ENCODE data around the gene HEMK1. TPM values are rescaled to one million over a fixed set of nuclear protein-coding genes. Genes with fewer than 3 reads are reported as not detected.

Gene HEMK1
- total and polyA plus RNA-seq, 2 of the 4 experiments (the other 2 are of a cell fraction), result 17.2 to 20.8 TPM

DNA sequence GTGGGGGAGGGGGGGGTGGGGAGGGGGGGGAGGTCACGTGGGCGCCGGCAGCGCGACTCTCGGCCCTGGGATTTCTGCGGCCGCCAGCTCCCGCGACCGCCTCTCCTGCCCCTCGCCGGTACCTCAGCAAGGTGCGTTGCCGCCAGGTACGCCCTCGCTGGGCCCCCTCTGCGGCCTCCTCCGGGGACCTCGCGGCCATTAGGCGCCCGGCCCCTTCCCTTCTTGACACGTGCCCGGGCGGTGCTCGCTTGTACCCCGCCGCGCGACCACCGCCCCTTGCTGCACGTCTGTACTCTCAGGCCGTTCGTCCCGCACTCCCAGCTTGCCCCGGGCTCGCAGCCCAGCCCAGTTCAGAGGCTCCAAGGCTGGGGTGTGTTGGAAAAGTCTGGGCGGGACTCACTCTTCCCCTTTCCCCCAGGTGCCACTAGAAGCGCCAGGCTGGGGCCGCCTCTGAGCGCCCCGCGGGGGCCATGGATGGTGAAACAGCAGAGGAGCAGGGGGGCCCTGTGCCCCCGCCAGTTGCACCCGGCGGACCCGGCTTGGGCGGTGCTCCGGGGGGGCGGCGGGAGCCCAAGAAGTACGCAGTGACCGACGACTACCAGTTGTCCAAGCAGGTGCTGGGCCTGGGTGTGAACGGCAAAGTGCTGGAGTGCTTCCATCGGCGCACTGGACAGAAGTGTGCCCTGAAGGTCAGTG is 47.9 kb downstream of the HEMK1 start, which contains the start of gene MAPKAPK3:
TSS of gene MAPKAPK3 (plus strand) at position 56 of the 696 bp plus-strand sequence. CDS start at position 471, 415 bp downstream.
- DNase-seq (no peak), ATAC-seq (ENCODE audit: low read depth) (peak; percentile 16)
- Histone ChIP-seq H4K5ac (ENCODE audit: low read depth, low read length) (peak within 1 kb of the TSS; percentile 53), H3K9me3 (ENCODE audit: control insufficient read depth, insufficient read depth, low read length) (no peaks in the 10 kb centered on the region), H2AK5ac (ENCODE audit: low read depth, low read length) (peak within 1 kb of the TSS; percentile 79), H2BK120ac (ENCODE audit: low read depth, low read length) (no peak within 1 kb of the TSS), H3K4me1 (ENCODE audit: control insufficient read depth, insufficient read depth, low read length) (peaks cover 6% of the 10 kb centered on the region), H3K14ac (replicated peaks; ENCODE audit: low read depth, low read length) (peak within 1 kb of the TSS; percentile 89), H3K27me3 (ENCODE audit: control insufficient read depth, insufficient read depth, low read length) (no peaks in the 10 kb centered on the region), H2AK9ac (replicated peaks; ENCODE audit: low read depth, low read length, poor library complexity) (peak within 1 kb of the TSS; percentile 96), H4K20me1 (ENCODE audit: insufficient read depth, low read length) (no peaks in the 10 kb centered on the region; the same call in 1 of the 2 replicates), H3K27ac (ENCODE audit: insufficient read depth, low read length) (peak within 1 kb of the TSS; percentile 63), H3K4me2 (ENCODE audit: low read depth, low read length) (peak within 1 kb of the TSS; percentile 93), H2BK15ac (ENCODE audit: low read depth, low read length) (0 out of 3 replicates have a peak within 1 kb of the TSS, but pooled peaks have one; percentile 83), H3K79me1 (ENCODE audit: low read depth in 1 of 2, low read length in 2 of 2) (peaks cover 6 to 11% of the 10 kb centered on the region in 2 experiments; a peak in 2 of 4 replicates), H3K36me3 (ENCODE audit: control insufficient read depth, insufficient read depth, low read length) (no peaks in the 10 kb centered on the region), H2AFZ (replicated peaks; ENCODE audit: low read length, poor library complexity) (peak within 1 kb of the TSS; percentile 96), H4K8ac (ENCODE audit: low read depth in 2 of 2, low read length in 2 of 2) (peak within 1 kb of the TSS; percentile 77 to 79), H3K9ac (ENCODE audit: low read depth, low read length) (peak within 1 kb of the TSS; percentile 51), H3K18ac (ENCODE audit: low read depth, low read length) (no peak within 1 kb of the TSS; the same call in 1 of the 2 replicates), H4K91ac (ENCODE audit: insufficient read depth, low read depth, low read length) (peak within 1 kb of the TSS; percentile 43; the same call in 1 of the 2 replicates), H3K4ac (ENCODE audit: low read depth, low read length) (peak within 1 kb of the TSS; percentile 79), H3K9me1 (ENCODE audit: insufficient read depth, low read length) (peaks cover 2% of the 10 kb centered on the region; the same call in 1 of the 2 replicates), H2BK5ac (ENCODE audit: low read depth, low read length, poor library complexity, severe bottlenecking) (no peak within 1 kb of the TSS), H3K56ac (ENCODE audit: extremely low read depth, insufficient read depth, low read length) (no peak within 1 kb of the TSS), H2BK20ac (ENCODE audit: low read depth, low read length) (no peak within 1 kb of the TSS), H3K4me3 (ENCODE audit: insufficient read depth, low read depth, low read length) (peak within 1 kb of the TSS; percentile 80), H3K23ac (ENCODE audit: low read depth, low read length) (peak within 1 kb of the TSS; percentile 78)
- dilution Hi-C loops (cut with HindIII; ENCODE audit: low sequenced_read_pairs, unreplicated experiment) (no loop called here), in situ Hi-C loops (cut with MboI; ENCODE audit: low sequenced_read_pairs) (loop anchor here (5.0 to 25.0 kb wide), 2 partner anchors 755 to 1070 kb away; no protein-coding TSS in a partner anchor), intact Hi-C loops (cut with micrococcal nuclease) (loop anchor here (2.0 to 10.0 kb wide), 4 partner anchors 354 to 1048 kb away; partner anchors contain the start of genes DCAF1 and MANF)
- no TSS peak for BruUV-seq (replicated peaks)
- CTCF ChIA-PET, result interaction anchor here (1.0 to 2.2 kb wide), 6 partner anchors 36 to 864 kb away, joined by 3 to 17 read pairs (median 6); partner anchors contain the start of genes C3orf18 and HEMK1
- TF ChIP-seq MAZ (IDR thresholded peaks at IDR 0.05; ENCODE audit: borderline replicate concordance, low read depth, low read length), result peak; percentile 48; the same call in 1 of the 2 replicates
- TF ChIP-seq, protein P1, sequence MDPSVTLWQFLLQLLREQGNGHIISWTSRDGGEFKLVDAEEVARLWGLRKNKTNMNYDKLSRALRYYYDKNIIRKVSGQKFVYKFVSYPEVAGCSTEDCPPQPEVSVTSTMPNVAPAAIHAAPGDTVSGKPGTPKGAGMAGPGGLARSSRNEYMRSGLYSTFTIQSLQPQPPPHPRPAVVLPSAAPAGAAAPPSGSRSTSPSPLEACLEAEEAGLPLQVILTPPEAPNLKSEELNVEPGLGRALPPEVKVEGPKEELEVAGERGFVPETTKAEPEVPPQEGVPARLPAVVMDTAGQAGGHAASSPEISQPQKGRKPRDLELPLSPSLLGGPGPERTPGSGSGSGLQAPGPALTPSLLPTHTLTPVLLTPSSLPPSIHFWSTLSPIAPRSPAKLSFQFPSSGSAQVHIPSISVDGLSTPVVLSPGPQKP (IDR thresholded peaks at IDR 0.05; ENCODE audit: borderline replicate concordance, low read depth, low read length), result no peak
- TF ChIP-seq MXI1 (IDR thresholded peaks at IDR 0.05; ENCODE audit: borderline replicate concordance, low read depth, low read length), result peak; percentile 10; the same call in 1 of the 2 replicates
- no peak for TF ChIP-seq CHD1 (IDR thresholded peaks at IDR 0.05; ENCODE audit: low read depth, low read length)
- TF ChIP-seq, protein P2, sequence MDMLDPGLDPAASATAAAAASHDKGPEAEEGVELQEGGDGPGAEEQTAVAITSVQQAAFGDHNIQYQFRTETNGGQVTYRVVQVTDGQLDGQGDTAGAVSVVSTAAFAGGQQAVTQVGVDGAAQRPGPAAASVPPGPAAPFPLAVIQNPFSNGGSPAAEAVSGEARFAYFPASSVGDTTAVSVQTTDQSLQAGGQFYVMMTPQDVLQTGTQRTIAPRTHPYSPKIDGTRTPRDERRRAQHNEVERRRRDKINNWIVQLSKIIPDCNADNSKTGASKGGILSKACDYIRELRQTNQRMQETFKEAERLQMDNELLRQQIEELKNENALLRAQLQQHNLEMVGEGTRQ (IDR thresholded peaks at IDR 0.05; ENCODE audit: low read depth, low read length), result peak; percentile 65
- 0 out of 2 replicates have a peak, but pooled peaks have one; percentile 17 for TF ChIP-seq BHLHE40 (IDR thresholded peaks at IDR 0.05; ENCODE audit: low read depth, low read length)
- POLR2A ChIA-PET (ENCODE audit: unreplicated experiment), result interaction anchor here (0.7 kb wide), 1 partner anchor 23 kb away, joined by 3 read pairs; no protein-coding TSS in a partner anchor
- WGBS, 2 experiments (ENCODE audit: extremely low coverage in 2 of 2, insufficient read length in 1 of 2), result 0% methylated on average over 30 of the region's 58 CpGs; no CpG with 5 or more reads in 1 of the 2 experiments
